Measurements from ENCODE around the gene YTHDF1.

GRCh38 chr20:63215101-63216040 lies 560 bp downstream of the YTHDF1 start:
- TF ChIP-seq POLR2A (IDR thresholded peaks at IDR 0.05; ENCODE audit: low read length) (no peak), CTCF (IDR thresholded peaks at IDR 0.05) (peak; percentile 41), ELK1 (IDR thresholded peaks at IDR 0.05; ENCODE audit: low read depth, low read length) (no peak), RFX5 (IDR thresholded peaks at IDR 0.05) (no peak), TP53 (CRISPR knock-in tag; IDR thresholded peaks at IDR 0.05) (no peak)
